ENCODE data around the gene EGLN2. TPM values are rescaled to one million over a fixed set of nuclear protein-coding genes. Genes with fewer than 3 reads are reported as not detected.
"Not testable (repeated sequence)": the region's sequence is repeated elsewhere in the genome, so short reads cannot be mapped to it uniquely, and the experiment has no call there.

The EGLN2 gene
- total RNA-seq, 1 donor from 2014 or later, result 47.8 TPM

- Histone ChIP-seq H3K27me3 (ENCODE audit: low read depth) (no peaks in the 10 kb centered on the region), H3K36me3 (no peaks in the 10 kb centered on the region), H3K4me1 (no peaks in the 10 kb centered on the region), H3K4me3 (no peak overlapping the region), H3K9me3 (replicated peaks) (no peaks in the 10 kb centered on the region), H3K27ac (replicated peaks) (no peak overlapping the region)
- intact Hi-C loops (cut with micrococcal nuclease), result no loop called here
- no peak for TF ChIP-seq CTCF (IDR thresholded peaks at IDR 0.05; ENCODE audit: borderline replicate concordance)
- no peak for DNase-seq
Observed at GRCh38 chr19:40836754-40837429, 37.9 kb downstream of the EGLN2 start.

GRCh38 chr19:40838477-40838876, 39.5 kb downstream of the EGLN2 start:
- H3K36me3 ChIP-seq; DNase-seq; H3K9me3 ChIP-seq (replicated peaks); H3K4me3 ChIP-seq; H3K4me1 ChIP-seq; intact Hi-C loops (cut with micrococcal nuclease); H3K27me3 ChIP-seq (ENCODE audit: low read depth); H3K27ac ChIP-seq (replicated peaks): not testable (repeated sequence)

- H3K9me3 ChIP-seq (replicated peaks); H3K27me3 ChIP-seq (ENCODE audit: low read depth); H3K36me3 ChIP-seq; H3K4me1 ChIP-seq; intact Hi-C loops (cut with micrococcal nuclease); H3K27ac ChIP-seq (replicated peaks); DNase-seq; H3K4me3 ChIP-seq: not testable (repeated sequence)
Observed at GRCh38 chr19:40842012-40842411, 43.0 kb downstream of the EGLN2 start.

- H3K27ac ChIP-seq (replicated peaks); intact Hi-C loops (cut with micrococcal nuclease); H3K36me3 ChIP-seq; DNase-seq; H3K9me3 ChIP-seq (replicated peaks); H3K4me1 ChIP-seq: not testable (repeated sequence)
- Histone ChIP-seq H3K27me3 (ENCODE audit: low read depth) (peaks cover 18% of the 10 kb centered on the region), H3K4me3 (peak overlapping the region; percentile 39)
Observed at GRCh38 chr19:40842997-40843652, 44.1 kb downstream of the EGLN2 start.

- intact Hi-C loops (cut with micrococcal nuclease); DNase-seq; H3K9me3 ChIP-seq (replicated peaks); H3K4me1 ChIP-seq; H3K36me3 ChIP-seq; H3K27ac ChIP-seq (replicated peaks): not testable (repeated sequence)
- Histone ChIP-seq H3K4me3 (peak overlapping the region; percentile 39), H3K27me3 (ENCODE audit: low read depth) (peaks cover 23% of the 10 kb centered on the region)
Observed at GRCh38 chr19:40843653-40844052, 44.7 kb downstream of the EGLN2 start.

GRCh38 chr19:40846722-40847121, 47.7 kb downstream of the EGLN2 start:
- DNase-seq; H3K4me3 ChIP-seq; intact Hi-C loops (cut with micrococcal nuclease); H3K4me1 ChIP-seq; H3K36me3 ChIP-seq; H3K9me3 ChIP-seq (replicated peaks); H3K27ac ChIP-seq (replicated peaks): not testable (repeated sequence)
- H3K27me3 ChIP-seq (ENCODE audit: low read depth), result peaks cover 23% of the 10 kb centered on the region

- H3K4me1 ChIP-seq; DNase-seq; intact Hi-C loops (cut with micrococcal nuclease); H3K9me3 ChIP-seq (replicated peaks); H3K4me3 ChIP-seq; H3K36me3 ChIP-seq; H3K27ac ChIP-seq (replicated peaks): not testable (repeated sequence)
- H3K27me3 ChIP-seq (ENCODE audit: low read depth), result peaks cover 23% of the 10 kb centered on the region
Observed at GRCh38 chr19:40850277-40850676, 51.3 kb downstream of the EGLN2 start, which contains the start of gene CYP2A6. TSS of gene CYP2A6 (minus strand) at chr19:40850447. CDS start at chr19:40850426, 21 bp downstream.

- intact Hi-C loops (cut with micrococcal nuclease); H3K27ac ChIP-seq (replicated peaks); H3K4me1 ChIP-seq; H3K9me3 ChIP-seq (replicated peaks); DNase-seq; H3K4me3 ChIP-seq; H3K36me3 ChIP-seq: not testable (repeated sequence)
- peaks cover 11% of the 10 kb centered on the region for H3K27me3 ChIP-seq (ENCODE audit: low read depth)
Observed at GRCh38 chr19:40852467-40853152, 53.6 kb downstream of the EGLN2 start.

Other genes starting within 250 kb of the EGLN2 start
- gene SHKBP1, start 222.3 kb upstream of the EGLN2 start, total RNA-seq, result 14.8 TPM
- gene LTBP4, start 197.8 kb upstream of the EGLN2 start, total RNA-seq, result 260 TPM
- gene NUMBL, start 108.5 kb upstream of the EGLN2 start, total RNA-seq, result 14.7 TPM
- gene COQ8B, start 82.3 kb upstream of the EGLN2 start, total RNA-seq, result 24.0 TPM
- gene ITPKC, start 82.1 kb upstream of the EGLN2 start, total RNA-seq, result 9.8 TPM
- gene ACTMAP, start 48.7 kb upstream of the EGLN2 start, total RNA-seq, result 7.4 TPM
- gene SNRPA, start 48.0 kb upstream of the EGLN2 start, total RNA-seq, result 27.9 TPM
- gene MIA, start 23.7 kb upstream of the EGLN2 start, total RNA-seq, result not detected
- gene RAB4B, start 20.9 kb upstream of the EGLN2 start, total RNA-seq, result 13.5 TPM
- gene CYP2A6, start 51.3 kb downstream of the EGLN2 start, total RNA-seq, result not detected
- gene CYP2A7, start 83.0 kb downstream of the EGLN2 start, total RNA-seq, result not detected
- not detected for gene CYP2B6, start 192.1 kb downstream of the EGLN2 start, total RNA-seq